NCI-H1694 treated with DMSO at 0.1 percent for 48 hours (cell line): ENCODE data around the gene SKIC2.
"Not testable (repeated sequence)": the region's sequence is repeated elsewhere in the genome, so short reads cannot be mapped to it uniquely, and the experiment has no call there.

ENCODE experiments used
- DNase-seq: peaks from one replicate; lab custom pipeline; 2025; lab: John Stamatoyannopoulos, UW

SKIC2 gene

GRCh38 chr6:32004864-32005537, 46.0 kb downstream of the SKIC2 start:
- not testable (repeated sequence) for DNase-seq

DNA sequence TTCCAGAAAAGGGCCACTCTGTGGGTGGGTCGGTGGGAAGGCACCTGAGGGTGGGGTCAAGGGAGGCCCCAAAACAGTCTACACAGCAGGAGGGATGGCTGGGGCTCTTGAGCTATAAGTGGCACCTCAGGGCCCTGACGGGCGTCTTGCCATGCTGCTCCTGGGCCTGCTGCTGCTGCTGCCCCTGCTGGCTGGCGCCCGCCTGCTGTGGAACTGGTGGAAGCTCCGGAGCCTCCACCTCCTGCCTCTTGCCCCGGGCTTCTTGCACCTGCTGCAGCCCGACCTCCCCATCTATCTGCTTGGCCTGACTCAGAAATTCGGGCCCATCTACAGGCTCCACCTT, 46.5 kb downstream of the SKIC2 start:
- DNase-seq = not testable (repeated sequence)

- not testable (repeated sequence) for DNase-seq
These were observed 47.1 kb downstream of the SKIC2 start for GRCh38 chr6:32005991-32006529.

DNA sequence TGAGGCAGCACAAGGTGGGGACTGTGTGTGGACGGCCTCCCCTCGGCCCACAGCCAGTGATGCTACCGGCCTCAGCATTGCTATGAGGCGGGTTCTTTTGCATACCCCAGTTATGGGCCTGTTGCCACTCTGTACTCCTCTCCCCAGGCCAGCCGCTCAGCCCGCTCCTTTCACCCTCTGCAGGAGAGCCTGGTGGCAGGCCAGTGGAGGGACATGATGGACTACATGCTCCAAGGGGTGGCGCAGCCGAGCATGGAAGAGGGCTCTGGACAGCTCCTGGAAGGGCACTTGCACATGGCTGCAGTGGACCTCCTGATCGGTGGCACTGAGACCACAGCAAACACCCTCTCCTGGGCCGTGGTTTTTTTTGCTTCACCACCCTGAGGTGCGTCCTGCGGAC, 48.1 kb downstream of the SKIC2 start:
- not testable (repeated sequence) for DNase-seq

DNA sequence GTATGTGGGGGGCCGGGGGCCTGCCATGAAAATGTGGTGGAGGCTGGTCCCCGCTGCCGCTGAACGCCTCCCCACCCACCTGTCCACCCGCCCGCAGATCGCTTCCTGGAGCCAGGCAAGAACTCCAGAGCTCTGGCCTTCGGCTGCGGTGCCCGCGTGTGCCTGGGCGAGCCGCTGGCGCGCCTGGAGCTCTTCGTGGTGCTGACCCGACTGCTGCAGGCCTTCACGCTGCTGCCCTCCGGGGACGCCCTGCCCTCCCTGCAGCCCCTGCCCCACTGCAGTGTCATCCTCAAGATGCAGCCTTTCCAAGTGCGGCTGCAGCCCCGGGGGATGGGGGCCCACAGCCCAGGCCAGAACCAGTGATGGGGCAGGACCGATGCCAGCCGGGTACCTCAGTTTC, 49.1 kb downstream of the SKIC2 start:
- not testable (repeated sequence) for DNase-seq

- not testable (repeated sequence) for DNase-seq
These were observed 49.6 kb downstream of the SKIC2 start for GRCh38 chr6:32008616-32009015.

- DNase-seq = not testable (repeated sequence)
These were observed 50.6 kb downstream of the SKIC2 start for GRCh38 chr6:32009537-32009936.

GRCh38 chr6:32010856-32011530, 52.0 kb downstream of the SKIC2 start:
- DNase-seq = not testable (repeated sequence)

- DNase-seq = not testable (repeated sequence)
These were observed 54.1 kb downstream of the SKIC2 start for GRCh38 chr6:32012941-32013617.

DNA sequence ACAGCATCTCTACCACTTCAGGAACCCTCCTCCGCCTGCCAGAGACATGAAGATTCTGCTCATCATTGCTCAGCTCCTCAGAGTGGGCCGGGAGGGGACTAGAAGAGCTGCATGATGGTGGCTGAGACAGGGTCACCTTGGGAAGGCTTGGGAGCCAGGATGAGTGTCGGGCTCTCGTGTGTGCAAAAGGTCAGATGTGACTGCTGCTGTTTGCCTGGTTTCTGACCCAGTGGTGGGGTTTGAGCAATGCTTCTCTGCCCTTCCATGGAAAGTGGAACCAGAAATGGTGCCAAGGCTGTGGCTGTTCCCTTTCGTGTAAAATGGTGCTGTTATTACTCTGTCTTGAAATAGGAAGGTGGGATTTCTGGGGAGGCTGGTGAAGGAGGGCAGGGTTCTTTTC, 54.8 kb downstream of the SKIC2 start:
- not testable (repeated sequence) for DNase-seq

GRCh38 chr6:32014547-32014946, 55.6 kb downstream of the SKIC2 start, which contains the start of gene C4B:
Gene C4B (plus strand): TSS chr6:32014795. CDS start chr6:32014846, 51 bp downstream.
- not testable (repeated sequence) for DNase-seq
